Tibial nerve (tissue), 3 donors: ENCODE data around the gene SLC46A1.

Experiments used
- POLR2A ChIP-seq, 2 donors: fragments of 450-650 bp; IDR thresholded peaks; one replicate each; pipeline ENCODE4 v1.6.1; 2017; ENCODE audit warnings: antibody characterized with exemption in 2 of 2, mild to moderate bottlenecking in 2 of 2, moderate library complexity in 2 of 2
- TF ChIP-seq, protein P1 (sequence below), 5 experiments: fragments of 200-600 bp in 3 of 5; fragments of 450-650 bp in 2 of 5; sonication (generic) in 3 of 5; IDR thresholded peaks; one replicate each; pipeline ENCODE4 v1.5.1; 2016 to 2019; ENCODE audit warnings: antibody characterized with exemption in 5 of 5, mild to moderate bottlenecking in 3 of 5, moderate library complexity in 2 of 5

GRCh38 chr17:28390563-28390962 lies 15.4 kb downstream of the SLC46A1 start:
- TF ChIP-seq, protein P1, sequence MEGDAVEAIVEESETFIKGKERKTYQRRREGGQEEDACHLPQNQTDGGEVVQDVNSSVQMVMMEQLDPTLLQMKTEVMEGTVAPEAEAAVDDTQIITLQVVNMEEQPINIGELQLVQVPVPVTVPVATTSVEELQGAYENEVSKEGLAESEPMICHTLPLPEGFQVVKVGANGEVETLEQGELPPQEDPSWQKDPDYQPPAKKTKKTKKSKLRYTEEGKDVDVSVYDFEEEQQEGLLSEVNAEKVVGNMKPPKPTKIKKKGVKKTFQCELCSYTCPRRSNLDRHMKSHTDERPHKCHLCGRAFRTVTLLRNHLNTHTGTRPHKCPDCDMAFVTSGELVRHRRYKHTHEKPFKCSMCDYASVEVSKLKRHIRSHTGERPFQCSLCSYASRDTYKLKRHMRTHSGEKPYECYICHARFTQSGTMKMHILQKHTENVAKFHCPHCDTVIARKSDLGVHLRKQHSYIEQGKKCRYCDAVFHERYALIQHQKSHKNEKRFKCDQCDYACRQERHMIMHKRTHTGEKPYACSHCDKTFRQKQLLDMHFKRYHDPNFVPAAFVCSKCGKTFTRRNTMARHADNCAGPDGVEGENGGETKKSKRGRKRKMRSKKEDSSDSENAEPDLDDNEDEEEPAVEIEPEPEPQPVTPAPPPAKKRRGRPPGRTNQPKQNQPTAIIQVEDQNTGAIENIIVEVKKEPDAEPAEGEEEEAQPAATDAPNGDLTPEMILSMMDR (IDR thresholded peaks at IDR 0.05): no peak
- TF ChIP-seq POLR2A (IDR thresholded peaks at IDR 0.05): no peak
